ENCODE data around the gene SMARCC2.
A peak's percentile ranks its signal among the peaks of the same experiment; 100 is the strongest.

Gene SMARCC2

GRCh38 chr12:56189918-56190694, 823 bp upstream of the SMARCC2 start:
- ChIA-PET CTCF (interaction anchor here (0.5 to 6.1 kb wide), 45 partner anchors 9 to 473 kb away, joined by 3 to 86 read pairs (median 5); partner anchors contain the start of genes ANKRD52, COQ10A, ESYT1 and GLS2), POLR2A (interaction anchor here (0.6 to 5.3 kb wide), 28 partner anchors 9 to 249 kb away, joined by 3 to 59 read pairs (median 4); partner anchors contain the start of genes ANKRD52, CS, ESYT1 and MYL6)
- peaks cover 12 to 22% of the 10 kb centered on the region in 2 experiments for H3K36me3 ChIP-seq (ENCODE audit: control insufficient read depth in 2 of 2, insufficient read depth in 1 of 2, low read length in 2 of 2)
- H3K4me1 ChIP-seq (ENCODE audit: control insufficient read depth, insufficient read depth, low read length) = no peaks in the 10 kb centered on the region; the same call in 1 of the 2 replicates
- peak overlapping the region; percentile 86 for H3K27ac ChIP-seq (ENCODE audit: extremely low read depth, low read depth, low read length)
- H3K4me3 ChIP-seq (ENCODE audit: low read depth, low read length) = peak overlapping the region; percentile 81
- H3K9me3 ChIP-seq (ENCODE audit: control insufficient read depth, insufficient read depth, low read depth, low read length) = no peaks in the 10 kb centered on the region
- TF ChIP-seq HOXD13 (CRISPR knock-in tag; IDR thresholded peaks at IDR 0.05; ENCODE audit: borderline replicate concordance) = no peak
- TF ChIP-seq ZNF654 (tag by site-specific recombination; IDR thresholded peaks at IDR 0.05; ENCODE audit: low read depth) = no peak; the same call in 1 of the 2 replicates
- peak; percentile 23; the same call in 1 of the 2 replicates for TF ChIP-seq ZNF214 (tag by site-specific recombination; IDR thresholded peaks at IDR 0.05; ENCODE audit: borderline replicate concordance)
- no peak for TF ChIP-seq TCF7L2 (IDR thresholded peaks at IDR 0.05; ENCODE audit: borderline replicate concordance, low read depth, low read length)
- TF ChIP-seq ZNF555 (tag by site-specific recombination; conservative IDR thresholded peaks at IDR 0.05) = no peak
- peak; percentile 93 for TF ChIP-seq ZNF580 (tag by site-specific recombination; IDR thresholded peaks at IDR 0.05)
- TF ChIP-seq PRDM10 (tag by site-specific recombination; IDR thresholded peaks at IDR 0.05) = no peak; the same call in 1 of the 2 replicates
- peak; percentile 90 for TF ChIP-seq ZSCAN18 (tag by site-specific recombination; IDR thresholded peaks at IDR 0.05)
- TF ChIP-seq ZNF292 (tag by site-specific recombination; IDR thresholded peaks at IDR 0.05; ENCODE audit: borderline replicate concordance, low read depth) = no peak
- TF ChIP-seq ZNF629 (tag by site-specific recombination; IDR thresholded peaks at IDR 0.05) = peak; percentile 80
- TF ChIP-seq ZNF501 (tag by site-specific recombination; IDR thresholded peaks at IDR 0.05) = peak; percentile 94
- TF ChIP-seq MYNN (tag by site-specific recombination; IDR thresholded peaks at IDR 0.05; ENCODE audit: borderline replicate concordance) = peak; percentile 5; the same call in 1 of the 2 replicates
- TF ChIP-seq ZNF707 (tag by site-specific recombination; IDR thresholded peaks at IDR 0.05) = 0 out of 2 replicates have a peak, but pooled peaks have one; percentile 11
- peak; percentile 96 for TF ChIP-seq SCRT1 (tag by site-specific recombination; IDR thresholded peaks at IDR 0.05; ENCODE audit: borderline replicate concordance)
- peak; percentile 68 for TF ChIP-seq KLF10 (tag by site-specific recombination; IDR thresholded peaks at IDR 0.05)
- peak; percentile 34; the same call in 1 of the 2 replicates for TF ChIP-seq WT1 (tag by site-specific recombination; IDR thresholded peaks at IDR 0.05)
- no peak for TF ChIP-seq ZNF175 (tag by site-specific recombination; IDR thresholded peaks at IDR 0.05)
- no peak for TF ChIP-seq ZNF791 (tag by site-specific recombination; IDR thresholded peaks at IDR 0.05)
- TF ChIP-seq ZNF362 (tag by site-specific recombination; IDR thresholded peaks at IDR 0.05) = peak; percentile 96
- TF ChIP-seq ZSCAN16 (tag by site-specific recombination; IDR thresholded peaks at IDR 0.05) = no peak
- no peak for TF ChIP-seq ZNF571 (tag by site-specific recombination; IDR thresholded peaks at IDR 0.05)
- TF ChIP-seq ZNF24 (tag by site-specific recombination; IDR thresholded peaks at IDR 0.05) = peak; percentile 92
- no peak for TF ChIP-seq ZNF677 (tag by site-specific recombination; IDR thresholded peaks at IDR 0.05)
- TF ChIP-seq ZNF785 (tag by site-specific recombination; IDR thresholded peaks at IDR 0.05) = no peak
- TF ChIP-seq TRIM28 (IDR thresholded peaks at IDR 0.05; ENCODE audit: borderline replicate concordance, low read length) = no peak
- TF ChIP-seq AEBP2 (tag by site-specific recombination; IDR thresholded peaks at IDR 0.05; ENCODE audit: borderline replicate concordance) = no peak
- peak; percentile 20; the same call in 1 of the 2 replicates for TF ChIP-seq MZF1 (tag by site-specific recombination; IDR thresholded peaks at IDR 0.05; ENCODE audit: borderline replicate concordance)
- peak; percentile 56; the same call in 1 of the 2 replicates for TF ChIP-seq ZNF664 (tag by site-specific recombination; IDR thresholded peaks at IDR 0.05)
- TF ChIP-seq ZNF768 (tag by site-specific recombination; IDR thresholded peaks at IDR 0.05) = no peak
- 0 out of 2 replicates have a peak, but pooled peaks have one; percentile 6 for TF ChIP-seq EGR2 (tag by site-specific recombination; IDR thresholded peaks at IDR 0.05; ENCODE audit: low read depth)

Measured in HEK293 (cell line).